OCI-LY1 (cell line): ENCODE data around the gene EN2.

ENCODE experiments used
- H2AFZ ChIP-seq: fragments of 200-600 bp; sonication (generic), shearing (Covaris generic); 2 replicates; pipeline ENCODE4 v1.6.0; 2014; ENCODE audit warnings: antibody characterized with exemption, mild to moderate bottlenecking, low read length
- H3F3A ChIP-seq: fragments of 200-600 bp; sonication (generic), shearing (Covaris generic); 2 replicates; pipeline ENCODE4 v1.6.0; 2014; ENCODE audit warnings: mild to moderate bottlenecking, antibody characterized with exemption, low read length, moderate library complexity; ENCODE audit not compliant: insufficient read depth
- H3K27ac ChIP-seq: fragments of 200-600 bp; sonication (generic); 2 replicates; pipeline ENCODE4 v1.5.1; 2014; ENCODE audit warnings: low read length, mixed run types, mild to moderate bottlenecking, low read depth; ENCODE audit not compliant: poor library complexity, severe bottlenecking
- H3K27me3 ChIP-seq: fragments of 200-600 bp; sonication (generic); 2 replicates; pipeline ENCODE4 v1.6.0; 2014; ENCODE audit warnings: antibody characterized with exemption, mild to moderate bottlenecking, low read length, moderate library complexity; ENCODE audit not compliant: insufficient read depth
- H3K36me3 ChIP-seq: fragments of 200-600 bp; sonication (generic); 2 replicates; pipeline ENCODE4 v1.6.1; 2014; ENCODE audit warnings: mild to moderate bottlenecking, antibody characterized with exemption, low read length, moderate library complexity, mixed read lengths; ENCODE audit not compliant: insufficient read depth
- H3K4me1 ChIP-seq: fragments of 200-600 bp; sonication (generic); 2 replicates; pipeline ENCODE4 v1.5.1; 2014; ENCODE audit warnings: mild to moderate bottlenecking, low read length, moderate library complexity; ENCODE audit not compliant: insufficient read depth, severe bottlenecking
- H3K4me2 ChIP-seq: fragments of 200-600 bp; sonication (generic), shearing (Covaris generic); 2 replicates; pipeline ENCODE4 v1.6.1; 2014; ENCODE audit warnings: low read length
- H3K4me3 ChIP-seq: fragments of 200-600 bp; sonication (generic); 2 replicates; pipeline ENCODE4 v1.5.1; 2014; ENCODE audit warnings: low read length, low read depth, mild to moderate bottlenecking, mixed read lengths; ENCODE audit not compliant: poor library complexity, severe bottlenecking
- H3K79me2 ChIP-seq: fragments of 200-600 bp; shearing (Covaris generic); 2 replicates; pipeline ENCODE4 v1.6.1; 2016; ENCODE audit warnings: mixed run types, low read length, mixed read lengths; ENCODE audit not compliant: insufficient read depth
- H3K9ac ChIP-seq: fragments of 200-600 bp; sonication (generic), shearing (Covaris generic); 2 replicates; pipeline ENCODE4 v1.6.1; 2014; ENCODE audit warnings: mild to moderate bottlenecking, low read length, mixed read lengths
- H3K9me2 ChIP-seq: fragments of 200-600 bp; sonication (generic), shearing (Covaris generic); 2 replicates; pipeline ENCODE4 v1.6.1; 2014; ENCODE audit warnings: low read depth, mild to moderate bottlenecking, low read length, mixed read lengths
- H3K9me3 ChIP-seq: fragments of 200-600 bp; shearing (Covaris generic); 2 replicates; pipeline ENCODE4 v1.6.1; 2014; ENCODE audit warnings: low read length, mixed read lengths
- H4K20me1 ChIP-seq: fragments of 200-600 bp; sonication (generic), shearing (Covaris generic); 2 replicates; pipeline ENCODE4 v1.6.0; 2016; ENCODE audit warnings: mild to moderate bottlenecking, low read length; ENCODE audit not compliant: insufficient read depth
- EZH2 ChIP-seq: fragments of 200-600 bp; sonication (generic), shearing (Covaris generic); IDR thresholded peaks from 2 replicates; pipeline ENCODE4 v1.8.0; 2017; ENCODE audit warnings: borderline replicate concordance, mixed run types, mild to moderate bottlenecking, antibody characterized with exemption, low read length, moderate library complexity, mixed read lengths
- TF ChIP-seq, protein P1 (sequence below): fragments of 200-600 bp; sonication (generic), shearing (Covaris generic); IDR thresholded peaks from 2 replicates; pipeline ENCODE4 v1.5.1; 2017; ENCODE audit warnings: mild to moderate bottlenecking, antibody characterized with exemption, low read length, moderate library complexity, mixed read lengths

EN2 gene

DNA sequence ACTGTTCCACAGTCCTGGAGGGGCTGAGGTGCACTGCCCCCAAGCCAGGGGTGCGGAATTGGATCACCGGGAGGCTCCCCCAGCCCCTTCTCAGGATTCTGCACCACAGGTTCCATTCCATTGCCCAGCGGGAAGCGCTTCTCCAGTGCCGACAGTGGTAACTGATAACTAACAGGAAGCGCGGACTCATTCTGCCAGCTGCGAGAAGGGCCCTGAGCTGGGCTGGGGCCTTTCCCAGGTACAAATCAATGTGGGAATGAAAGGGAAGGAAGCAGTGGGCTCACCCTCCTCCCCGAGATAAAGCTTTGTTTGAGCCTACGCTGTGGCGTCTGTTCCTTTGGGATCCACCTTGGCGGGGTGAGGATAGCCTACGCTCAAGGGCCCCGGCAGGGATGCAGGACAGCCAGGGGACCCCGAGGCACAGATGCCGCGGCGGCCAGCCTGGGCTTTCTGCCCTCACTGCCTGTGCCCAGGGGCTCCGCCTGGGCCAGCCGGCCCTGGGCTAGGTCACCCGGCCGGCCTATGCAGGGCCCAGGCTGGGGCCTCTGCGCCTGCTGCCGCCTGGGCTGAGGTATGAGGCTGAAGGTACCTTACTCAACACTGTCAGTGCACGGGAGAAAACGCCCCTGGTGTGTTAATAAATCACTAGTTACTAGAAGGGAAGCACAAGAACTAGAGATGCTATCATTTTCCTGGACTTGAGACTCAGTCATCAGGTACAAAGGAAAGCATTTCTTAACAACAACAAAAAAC, 39.4 kb downstream of the EN2 start:
- Histone ChIP-seq H3K9me3 (no peaks in the 10 kb centered on the region), H3K36me3 (no peaks in the 10 kb centered on the region), H3K79me2 (no peaks in the 10 kb centered on the region), H3K4me2 (no peak overlapping the region), H3K27me3 (peaks cover 8% of the 10 kb centered on the region), H3F3A (no peaks in the 10 kb centered on the region), H2AFZ (no peak overlapping the region), H3K27ac (no peak overlapping the region), H3K9me2 (no peaks in the 10 kb centered on the region), H4K20me1 (no peaks in the 10 kb centered on the region), H3K9ac (no peak overlapping the region), H3K4me1 (no peaks in the 10 kb centered on the region), H3K4me3 (no peak overlapping the region)
- TF ChIP-seq EZH2 = no peak
- TF ChIP-seq, protein P1, sequence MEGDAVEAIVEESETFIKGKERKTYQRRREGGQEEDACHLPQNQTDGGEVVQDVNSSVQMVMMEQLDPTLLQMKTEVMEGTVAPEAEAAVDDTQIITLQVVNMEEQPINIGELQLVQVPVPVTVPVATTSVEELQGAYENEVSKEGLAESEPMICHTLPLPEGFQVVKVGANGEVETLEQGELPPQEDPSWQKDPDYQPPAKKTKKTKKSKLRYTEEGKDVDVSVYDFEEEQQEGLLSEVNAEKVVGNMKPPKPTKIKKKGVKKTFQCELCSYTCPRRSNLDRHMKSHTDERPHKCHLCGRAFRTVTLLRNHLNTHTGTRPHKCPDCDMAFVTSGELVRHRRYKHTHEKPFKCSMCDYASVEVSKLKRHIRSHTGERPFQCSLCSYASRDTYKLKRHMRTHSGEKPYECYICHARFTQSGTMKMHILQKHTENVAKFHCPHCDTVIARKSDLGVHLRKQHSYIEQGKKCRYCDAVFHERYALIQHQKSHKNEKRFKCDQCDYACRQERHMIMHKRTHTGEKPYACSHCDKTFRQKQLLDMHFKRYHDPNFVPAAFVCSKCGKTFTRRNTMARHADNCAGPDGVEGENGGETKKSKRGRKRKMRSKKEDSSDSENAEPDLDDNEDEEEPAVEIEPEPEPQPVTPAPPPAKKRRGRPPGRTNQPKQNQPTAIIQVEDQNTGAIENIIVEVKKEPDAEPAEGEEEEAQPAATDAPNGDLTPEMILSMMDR = no peak

DNA sequence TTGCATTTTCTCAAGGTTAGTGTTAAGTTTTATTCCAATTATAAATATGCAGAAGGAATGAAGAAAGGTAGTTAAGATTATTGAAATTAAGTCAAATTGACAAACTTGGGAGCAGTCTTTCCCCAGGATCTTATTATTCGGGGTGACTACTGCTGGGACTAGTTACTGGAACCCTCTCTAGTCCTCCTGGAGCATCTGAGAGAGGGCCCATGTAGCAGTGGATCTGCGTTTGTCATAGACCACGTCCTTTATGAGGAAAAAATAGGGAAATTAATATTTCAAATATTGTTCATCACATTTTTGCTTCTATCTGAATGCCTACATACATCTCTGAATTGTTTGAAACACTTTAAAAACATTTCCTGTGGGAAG, 47.5 kb downstream of the EN2 start:
- Histone ChIP-seq H4K20me1 (no peaks in the 10 kb centered on the region), H3K4me2 (no peak overlapping the region), H3K9me3 (no peaks in the 10 kb centered on the region), H2AFZ (no peak overlapping the region), H3K4me3 (no peak overlapping the region), H3K27ac (no peak overlapping the region), H3K9me2 (no peaks in the 10 kb centered on the region), H3K79me2 (no peaks in the 10 kb centered on the region), H3K9ac (no peak overlapping the region), H3K27me3 (no peaks in the 10 kb centered on the region), H3F3A (no peaks in the 10 kb centered on the region), H3K36me3 (no peaks in the 10 kb centered on the region), H3K4me1 (no peaks in the 10 kb centered on the region)
- TF ChIP-seq, protein P1 = no peak
- no peak for TF ChIP-seq EZH2

DNA sequence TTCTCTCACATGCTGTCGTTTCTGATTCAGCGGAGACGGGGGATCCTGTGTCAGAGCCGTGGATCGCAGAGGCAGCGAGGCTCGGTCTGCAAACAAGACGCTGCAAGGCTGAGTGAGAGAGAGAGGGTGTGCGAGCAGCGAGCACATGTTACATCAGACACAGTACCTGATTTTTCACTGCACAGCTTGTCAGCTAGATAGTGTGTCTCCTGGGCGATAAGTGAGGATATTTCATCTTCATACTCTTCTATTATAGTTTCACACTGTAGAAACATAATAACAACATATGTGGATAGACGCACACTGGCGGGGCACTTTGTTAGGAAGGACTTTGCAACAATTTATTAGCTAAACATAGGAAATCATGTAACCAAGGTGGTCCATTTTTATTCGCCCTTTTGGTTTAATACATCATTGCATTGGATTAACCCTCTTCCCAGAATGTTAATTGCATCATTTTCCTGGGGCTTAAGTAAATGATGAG, 49.0 kb downstream of the EN2 start:
- Histone ChIP-seq H2AFZ (no peak overlapping the region), H3F3A (no peaks in the 10 kb centered on the region), H3K27ac (no peak overlapping the region), H4K20me1 (no peaks in the 10 kb centered on the region), H3K9ac (no peak overlapping the region), H3K9me2 (no peaks in the 10 kb centered on the region), H3K27me3 (no peaks in the 10 kb centered on the region), H3K9me3 (no peaks in the 10 kb centered on the region), H3K4me2 (no peak overlapping the region; the same call in 1 of the 2 replicates), H3K4me3 (no peak overlapping the region), H3K4me1 (no peaks in the 10 kb centered on the region), H3K36me3 (no peaks in the 10 kb centered on the region), H3K79me2 (no peaks in the 10 kb centered on the region)
- TF ChIP-seq, protein P1 = no peak
- no peak for TF ChIP-seq EZH2
